Measurements from ENCODE around the gene ANAPC16. TPM values are rescaled to one million over a fixed set of nuclear protein-coding genes. Genes with fewer than 3 reads are reported as not detected.
"Not testable (repeated sequence)": the region's sequence is repeated elsewhere in the genome, so short reads cannot be mapped to it uniquely, and the experiment has no call there.

ANAPC16 gene
- polyA plus RNA-seq, 1 experiment, result 67.0 TPM

DNA sequence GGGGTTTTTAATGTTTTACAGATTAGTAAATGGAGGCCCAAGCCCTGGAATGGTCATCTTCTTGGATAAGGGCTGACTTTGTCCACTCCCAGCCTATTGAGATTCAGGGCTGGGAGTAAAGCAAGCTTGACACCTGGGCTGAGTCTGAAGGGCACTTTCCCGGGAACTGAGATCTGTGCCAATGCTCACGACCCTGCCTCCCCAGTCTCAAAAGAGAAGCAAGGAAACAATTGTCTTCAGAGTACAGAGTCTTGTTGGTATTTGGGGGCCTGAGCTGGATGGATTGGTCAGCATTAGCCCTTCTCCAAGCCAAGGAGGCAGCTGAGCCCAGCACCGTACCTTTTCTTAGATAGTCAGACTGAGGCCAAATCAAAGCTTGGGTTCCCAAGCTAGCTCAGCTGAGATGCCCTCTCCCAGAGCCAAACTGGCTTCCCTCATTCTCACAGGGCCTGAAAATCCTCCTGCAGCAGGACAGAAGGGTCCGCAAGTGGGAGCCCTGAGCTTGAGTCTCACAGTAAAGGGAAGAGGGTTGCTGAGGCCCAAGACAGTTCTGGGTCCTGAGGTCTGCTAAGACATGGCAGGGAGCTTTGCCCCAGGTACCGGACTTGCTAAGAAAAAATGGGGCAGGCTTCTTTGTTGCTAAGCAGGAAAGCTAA lies 61.7 kb downstream of the ANAPC16 start:
- Histone ChIP-seq H3K27me3 (ENCODE audit: control insufficient read depth, insufficient read depth, low read length) (no peaks in the 10 kb centered on the region), H3K4me3 (ENCODE audit: low read depth, low read length) (no peak overlapping the region), H3K27ac (ENCODE audit: low read depth, low read length) (peak overlapping the region; percentile 47), H3K9me3 (ENCODE audit: control insufficient read depth, insufficient read depth, low read length) (peaks cover 11% of the 10 kb centered on the region; the same call in 1 of the 2 replicates)
- ChIA-PET POLR2A (no interaction called here), CTCF (interaction anchor here (0.5 to 1.0 kb wide), 2 partner anchors 53 to 151 kb away, joined by 3 to 8 read pairs; no protein-coding TSS in a partner anchor)
- DNase-seq (ENCODE audit: low read depth, low spot score), result no peak
- TF ChIP-seq, protein P1, sequence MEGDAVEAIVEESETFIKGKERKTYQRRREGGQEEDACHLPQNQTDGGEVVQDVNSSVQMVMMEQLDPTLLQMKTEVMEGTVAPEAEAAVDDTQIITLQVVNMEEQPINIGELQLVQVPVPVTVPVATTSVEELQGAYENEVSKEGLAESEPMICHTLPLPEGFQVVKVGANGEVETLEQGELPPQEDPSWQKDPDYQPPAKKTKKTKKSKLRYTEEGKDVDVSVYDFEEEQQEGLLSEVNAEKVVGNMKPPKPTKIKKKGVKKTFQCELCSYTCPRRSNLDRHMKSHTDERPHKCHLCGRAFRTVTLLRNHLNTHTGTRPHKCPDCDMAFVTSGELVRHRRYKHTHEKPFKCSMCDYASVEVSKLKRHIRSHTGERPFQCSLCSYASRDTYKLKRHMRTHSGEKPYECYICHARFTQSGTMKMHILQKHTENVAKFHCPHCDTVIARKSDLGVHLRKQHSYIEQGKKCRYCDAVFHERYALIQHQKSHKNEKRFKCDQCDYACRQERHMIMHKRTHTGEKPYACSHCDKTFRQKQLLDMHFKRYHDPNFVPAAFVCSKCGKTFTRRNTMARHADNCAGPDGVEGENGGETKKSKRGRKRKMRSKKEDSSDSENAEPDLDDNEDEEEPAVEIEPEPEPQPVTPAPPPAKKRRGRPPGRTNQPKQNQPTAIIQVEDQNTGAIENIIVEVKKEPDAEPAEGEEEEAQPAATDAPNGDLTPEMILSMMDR (IDR thresholded peaks at IDR 0.05; ENCODE audit: low read depth, low read length), result no peak

DNA sequence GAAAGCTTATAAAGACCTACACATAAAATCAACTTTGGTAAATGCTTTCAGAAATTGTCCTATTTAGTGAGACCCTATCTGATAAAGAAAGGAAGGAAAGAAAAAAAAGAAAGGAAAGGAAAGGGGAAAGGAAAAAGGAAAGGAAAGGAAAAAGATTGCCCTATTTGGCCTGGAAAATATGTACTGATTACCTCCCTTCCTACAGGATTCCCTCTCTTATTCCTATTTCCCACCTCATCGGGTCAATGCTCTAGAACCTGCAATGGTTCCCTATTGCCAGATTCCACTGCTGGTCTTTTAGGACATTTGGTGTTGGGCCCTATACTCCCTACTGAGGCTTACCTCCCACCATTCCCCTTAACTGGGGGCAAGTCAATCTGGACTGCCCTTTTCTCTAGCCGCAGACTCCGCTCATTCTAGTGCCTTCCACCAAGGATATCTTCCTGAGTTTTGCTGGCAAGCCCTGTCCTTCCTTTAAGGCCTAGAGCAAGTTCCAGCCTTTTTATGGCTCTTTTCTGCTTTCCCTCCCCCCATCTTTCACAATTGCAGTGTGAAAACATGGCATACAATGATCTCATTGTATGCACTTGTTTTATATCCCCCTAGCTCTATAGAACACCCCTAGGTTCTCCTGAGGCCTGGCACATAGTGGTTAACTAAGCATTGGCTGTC lies 62.3 kb downstream of the ANAPC16 start:
- TF ChIP-seq, protein P1 (IDR thresholded peaks at IDR 0.05; ENCODE audit: low read depth, low read length), result no peak
- ChIA-PET POLR2A (no interaction called here), CTCF (interaction anchor here (0.5 to 1.1 kb wide), 5 partner anchors 24 to 229 kb away, joined by 3 to 8 read pairs (median 3); no protein-coding TSS in a partner anchor)
- H3K27me3 ChIP-seq (ENCODE audit: control insufficient read depth, insufficient read depth, low read length), result no peaks in the 10 kb centered on the region
- no peak for DNase-seq (ENCODE audit: low read depth, low spot score)
- no peak overlapping the region for H3K4me3 ChIP-seq (ENCODE audit: low read depth, low read length)
- H3K9me3 ChIP-seq (ENCODE audit: control insufficient read depth, insufficient read depth, low read length), result peaks cover 11% of the 10 kb centered on the region; the same call in 1 of the 2 replicates
- no peak overlapping the region for H3K27ac ChIP-seq (ENCODE audit: low read depth, low read length)

DNA sequence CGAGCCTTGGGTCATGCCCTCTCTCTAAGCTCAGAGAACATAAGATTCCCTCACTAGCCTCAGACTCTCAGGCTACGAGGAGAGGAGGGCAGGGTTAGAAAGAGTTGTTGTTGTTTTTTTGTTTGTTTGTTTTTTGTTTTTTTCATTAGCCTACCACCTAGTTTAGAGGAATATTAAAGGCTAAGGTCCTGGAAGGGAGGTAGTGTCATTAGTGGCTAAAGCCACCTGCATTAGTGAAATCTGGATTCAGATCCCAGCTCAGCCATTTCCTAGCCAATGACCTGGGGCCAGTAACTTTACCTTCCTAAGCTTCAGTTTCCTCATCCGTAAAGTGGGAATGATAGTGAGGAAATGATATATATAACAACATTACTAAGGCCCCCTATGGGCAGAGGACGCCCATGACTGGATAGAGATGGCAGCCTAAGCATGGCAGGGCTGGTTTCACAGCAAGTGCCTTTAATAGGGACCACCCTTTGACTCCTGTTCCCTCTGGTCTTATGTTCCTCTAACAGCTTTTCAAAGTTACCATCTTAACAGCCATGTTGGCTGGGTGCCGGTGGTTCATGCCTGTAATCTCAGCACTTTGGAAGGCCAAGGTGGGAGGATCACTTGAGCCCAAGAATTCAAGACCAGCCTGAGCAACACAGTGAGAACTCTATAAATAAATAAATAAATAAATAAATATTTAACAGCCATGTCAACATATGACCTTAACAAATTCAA lies 63.0 kb downstream of the ANAPC16 start:
- TF ChIP-seq, protein P1 (IDR thresholded peaks at IDR 0.05; ENCODE audit: low read depth, low read length), result 0 out of 2 replicates have a peak, but pooled peaks have one; percentile 22
- no peak overlapping the region for H3K4me3 ChIP-seq (ENCODE audit: low read depth, low read length)
- no peaks in the 10 kb centered on the region for H3K27me3 ChIP-seq (ENCODE audit: control insufficient read depth, insufficient read depth, low read length)
- ChIA-PET CTCF (interaction anchor here (0.6 to 1.1 kb wide), 3 partner anchors 25 to 230 kb away, joined by 3 to 4 read pairs (median 3); no protein-coding TSS in a partner anchor), POLR2A (interaction anchor here (0.7 kb wide), 1 partner anchor 20 kb away, joined by 5 read pairs; no protein-coding TSS in a partner anchor)
- H3K9me3 ChIP-seq (ENCODE audit: control insufficient read depth, insufficient read depth, low read length), result peaks cover 11% of the 10 kb centered on the region; the same call in 1 of the 2 replicates
- H3K27ac ChIP-seq (ENCODE audit: low read depth, low read length), result no peak overlapping the region
- no peak for DNase-seq (ENCODE audit: low read depth, low spot score)

DNA sequence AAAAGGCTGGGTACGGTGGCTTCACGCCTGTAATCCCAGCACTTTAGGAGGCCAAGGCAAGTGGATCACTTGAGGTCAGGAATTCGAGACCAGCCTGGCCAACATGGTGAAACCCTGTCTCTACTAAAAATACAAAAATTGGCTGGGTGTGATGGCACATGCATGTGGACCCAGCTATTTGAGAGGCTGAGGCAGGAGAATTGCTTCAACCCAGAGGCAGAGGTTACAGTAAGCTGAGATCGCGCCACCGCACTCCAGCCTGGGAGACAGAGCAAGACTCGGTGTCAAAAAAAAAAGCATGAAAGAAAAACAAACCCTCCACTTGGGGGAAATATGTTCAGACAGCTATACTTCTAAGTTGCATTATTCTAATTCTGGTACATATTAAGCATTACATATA lies 63.8 kb downstream of the ANAPC16 start:
- not testable (repeated sequence) for H3K4me3 ChIP-seq (ENCODE audit: low read depth, low read length); H3K27ac ChIP-seq (ENCODE audit: low read depth, low read length); DNase-seq (ENCODE audit: low read depth, low spot score); H3K27me3 ChIP-seq (ENCODE audit: control insufficient read depth, insufficient read depth, low read length); H3K9me3 ChIP-seq (ENCODE audit: control insufficient read depth, insufficient read depth, low read length)
- ChIA-PET CTCF (interaction anchor here (1.0 kb wide), 1 partner anchor 57 kb away, joined by 4 read pairs; no protein-coding TSS in a partner anchor), POLR2A (interaction anchor here (0.7 kb wide), 1 partner anchor 21 kb away, joined by 5 read pairs; no protein-coding TSS in a partner anchor)

DNA sequence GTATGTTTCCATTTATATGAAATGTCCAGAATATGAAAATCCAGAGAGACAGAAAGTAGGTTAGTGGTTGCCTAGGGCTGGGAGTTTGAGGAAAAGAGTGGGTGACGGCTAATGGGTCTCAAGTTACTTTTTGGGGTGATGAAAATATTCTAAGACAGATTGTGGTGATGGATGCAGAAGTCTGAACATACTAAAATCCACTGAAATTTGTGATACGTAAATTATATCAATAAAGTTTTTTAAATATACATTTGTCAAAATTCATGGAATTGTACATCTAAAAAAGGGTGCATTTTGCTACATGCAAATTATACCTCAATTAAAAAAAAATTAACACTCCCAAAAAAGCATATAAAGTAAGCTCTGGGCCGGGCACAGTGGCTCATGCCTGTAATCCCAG lies 67.3 kb downstream of the ANAPC16 start:
- ChIA-PET CTCF (interaction anchor here (0.5 to 0.9 kb wide), 2 partner anchors 10 to 12 kb away, joined by 3 to 4 read pairs; no protein-coding TSS in a partner anchor), POLR2A (interaction anchor here (2.8 kb wide), 1 partner anchor 9 kb away, joined by 14 read pairs; the partner anchor contains the start of gene DDIT4)
- TF ChIP-seq, protein P1 (IDR thresholded peaks at IDR 0.05; ENCODE audit: low read depth, low read length), result no peak
- Histone ChIP-seq H3K27me3 (ENCODE audit: control insufficient read depth, insufficient read depth, low read length) (no peaks in the 10 kb centered on the region), H3K27ac (ENCODE audit: low read depth, low read length) (no peak overlapping the region), H3K4me3 (ENCODE audit: low read depth, low read length) (no peak overlapping the region), H3K9me3 (ENCODE audit: control insufficient read depth, insufficient read depth, low read length) (no peaks in the 10 kb centered on the region)
- DNase-seq (ENCODE audit: low read depth, low spot score), result no peak
